HL-60/S4 treated with phorbol 12-myristate 13-acetate at 8.2 ng/mL for 4 days and 3 days (cell line): ENCODE measurements around the gene NIPSNAP3A.

Source experiments
- in situ Hi-C: fragments of 300-500 bp; cut with MboI; formaldehyde crosslinking; loops from 2 replicates; pipeline ENCODE4 v1.15.0; 2022; ENCODE audit warnings: low sequenced_read_pairs

Gene NIPSNAP3A

DNA sequence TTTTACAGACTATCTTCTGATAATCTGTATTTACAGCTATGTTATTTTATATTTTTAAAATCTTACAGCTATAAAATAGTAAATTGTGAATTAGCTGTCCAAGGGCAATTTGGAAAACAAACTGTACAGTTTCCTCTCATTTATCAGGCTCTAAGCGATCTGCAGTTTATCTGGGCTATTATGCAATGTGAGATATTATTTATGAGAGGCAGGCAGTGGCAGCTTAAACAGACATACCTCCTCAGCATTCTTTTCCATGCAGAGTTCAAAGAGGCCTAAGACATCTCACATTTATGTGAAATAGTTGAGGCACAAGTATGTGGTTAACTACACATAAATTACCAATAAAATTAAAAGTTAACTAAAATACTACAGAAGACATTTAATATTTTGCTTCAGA is 26.6 kb downstream of the NIPSNAP3A start:
- in situ Hi-C loops = no loop called here

DNA sequence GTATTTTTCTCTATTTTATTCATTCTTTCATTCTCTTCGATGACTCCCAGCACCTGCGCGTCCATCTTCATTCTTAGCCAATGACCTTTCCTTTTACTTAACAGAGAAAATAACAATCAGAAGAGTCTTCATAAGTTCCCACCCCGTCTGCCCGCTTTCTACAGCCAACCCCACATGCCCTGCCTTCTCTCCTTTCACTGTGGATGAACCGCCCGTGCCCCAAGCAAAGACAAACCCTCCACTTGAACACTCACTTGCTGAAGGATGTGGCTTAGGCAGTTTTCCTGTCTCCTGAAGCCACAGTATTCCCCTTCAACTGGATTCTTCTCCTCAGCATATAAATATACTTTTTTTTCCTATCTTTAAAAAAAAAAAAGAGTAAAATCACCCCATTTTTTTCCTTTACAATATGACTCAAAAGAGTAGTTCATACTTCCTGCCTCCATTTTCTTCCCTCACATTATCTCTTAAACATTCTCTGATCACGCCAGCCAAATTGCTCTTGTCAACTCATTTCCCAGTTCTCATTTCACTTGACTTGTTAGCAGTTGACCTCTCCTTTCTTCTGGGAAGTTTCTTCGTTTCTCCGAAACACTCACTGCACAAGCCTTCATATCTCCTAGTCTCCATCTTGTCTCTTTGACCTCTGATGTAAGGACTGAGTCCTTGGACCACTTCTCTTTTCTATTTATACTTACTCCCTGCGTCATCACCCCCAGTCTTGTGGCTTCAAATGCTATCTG is 27.5 kb downstream of the NIPSNAP3A start:
- in situ Hi-C loops = loop anchor here (25.0 kb wide), 1 partner anchor 637 kb away; no protein-coding TSS in a partner anchor

DNA sequence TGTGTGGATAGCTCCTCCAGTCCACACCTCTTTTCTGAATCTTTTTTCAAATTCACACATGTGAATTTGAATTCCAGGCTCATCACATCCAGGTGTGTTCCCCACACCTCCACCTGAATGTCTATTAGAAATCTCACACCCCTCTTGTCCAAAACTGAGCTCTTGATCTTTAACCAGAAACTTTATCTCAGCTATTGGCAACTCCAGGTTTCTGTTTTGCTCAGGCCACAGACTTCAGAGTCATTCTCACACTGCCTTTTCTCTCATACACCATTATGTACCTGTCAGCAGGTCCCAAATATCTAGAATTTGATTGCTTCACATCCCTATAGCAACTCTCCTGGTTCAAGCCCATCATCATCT is 28.1 kb downstream of the NIPSNAP3A start:
- in situ Hi-C loops = loop anchor here (25.0 kb wide), 1 partner anchor 637 kb away; no protein-coding TSS in a partner anchor

DNA sequence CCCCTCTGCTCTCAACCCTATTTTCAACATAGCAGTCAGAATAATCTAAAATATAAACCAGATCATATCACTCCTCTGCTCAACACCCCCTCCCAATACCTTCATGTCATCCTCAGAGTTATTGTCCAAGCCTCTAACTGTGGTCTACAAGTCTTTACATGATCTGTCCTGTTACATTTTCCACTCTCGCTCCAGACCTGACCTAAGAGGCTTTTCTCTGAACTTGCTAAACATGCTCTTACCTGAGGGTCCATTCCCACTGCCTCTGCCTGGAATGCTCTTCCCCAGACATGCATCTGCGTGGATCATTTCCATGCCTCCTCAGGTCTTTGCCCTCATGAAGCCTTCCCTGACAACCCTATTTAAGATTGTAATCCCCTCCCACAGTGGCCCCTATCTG is 28.5 kb downstream of the NIPSNAP3A start:
- in situ Hi-C loops = loop anchor here (25.0 kb wide), 1 partner anchor 636 kb away; no protein-coding TSS in a partner anchor

DNA sequence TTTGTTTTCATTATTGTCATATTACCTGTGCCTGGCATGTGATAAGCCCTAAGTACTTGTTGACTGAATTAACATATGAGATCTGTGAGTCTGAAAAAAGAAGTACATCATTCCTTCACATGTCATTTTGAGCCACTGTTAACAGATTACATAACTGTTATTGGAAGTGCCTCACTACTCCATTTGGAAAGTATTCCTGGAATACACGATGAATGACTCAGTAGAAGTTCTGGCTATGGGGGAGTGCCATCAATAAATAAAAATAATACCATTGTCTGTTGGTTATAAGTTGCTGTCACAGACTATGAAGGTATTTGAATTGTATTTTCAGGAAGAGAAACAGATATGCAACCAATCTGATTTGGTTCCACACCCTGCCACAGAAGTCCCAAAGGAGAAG is 29.3 kb downstream of the NIPSNAP3A start:
- in situ Hi-C loops = loop anchor here (25.0 kb wide), 1 partner anchor 636 kb away; no protein-coding TSS in a partner anchor

DNA sequence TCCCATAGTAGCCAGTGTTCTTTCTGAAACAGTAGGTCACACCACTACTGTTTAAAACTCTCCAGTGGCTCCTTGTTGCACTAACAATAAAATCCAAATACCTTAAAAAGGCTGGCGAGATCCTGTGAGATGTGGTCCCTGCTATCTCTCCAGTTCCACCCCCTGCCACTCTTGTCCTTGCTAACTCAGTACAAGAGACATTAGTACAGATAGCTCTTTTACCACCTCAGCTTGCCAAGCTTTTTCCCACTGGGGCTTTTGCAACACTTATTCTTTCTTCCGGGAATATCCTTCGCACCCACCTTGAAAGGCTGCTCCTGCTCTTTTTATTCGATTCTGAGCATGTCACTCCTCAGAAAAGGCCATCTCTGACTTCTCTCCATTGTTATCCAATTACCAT is 31.3 kb downstream of the NIPSNAP3A start:
- in situ Hi-C loops = loop anchor here (25.0 kb wide), 1 partner anchor 633 kb away; no protein-coding TSS in a partner anchor

DNA sequence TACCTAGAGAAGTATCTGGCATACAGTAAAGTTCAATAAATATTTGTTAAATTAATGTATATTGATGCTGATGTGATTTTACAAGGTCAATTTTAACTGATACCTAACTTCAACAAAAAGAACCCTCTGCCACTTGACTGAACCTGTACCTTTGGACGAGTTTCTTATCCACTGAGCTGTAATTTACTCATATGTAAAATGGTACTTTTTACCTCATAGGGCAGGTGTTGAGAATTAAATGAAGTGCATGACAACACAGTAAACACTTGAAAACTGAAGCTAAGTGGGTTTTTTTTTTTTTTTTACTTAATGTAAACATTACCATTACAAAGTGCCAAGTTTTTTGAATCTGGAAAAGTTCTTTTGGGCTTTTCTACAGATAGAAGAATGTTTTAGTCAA is 31.9 kb downstream of the NIPSNAP3A start:
- in situ Hi-C loops = loop anchor here (25.0 kb wide), 1 partner anchor 633 kb away; no protein-coding TSS in a partner anchor

DNA sequence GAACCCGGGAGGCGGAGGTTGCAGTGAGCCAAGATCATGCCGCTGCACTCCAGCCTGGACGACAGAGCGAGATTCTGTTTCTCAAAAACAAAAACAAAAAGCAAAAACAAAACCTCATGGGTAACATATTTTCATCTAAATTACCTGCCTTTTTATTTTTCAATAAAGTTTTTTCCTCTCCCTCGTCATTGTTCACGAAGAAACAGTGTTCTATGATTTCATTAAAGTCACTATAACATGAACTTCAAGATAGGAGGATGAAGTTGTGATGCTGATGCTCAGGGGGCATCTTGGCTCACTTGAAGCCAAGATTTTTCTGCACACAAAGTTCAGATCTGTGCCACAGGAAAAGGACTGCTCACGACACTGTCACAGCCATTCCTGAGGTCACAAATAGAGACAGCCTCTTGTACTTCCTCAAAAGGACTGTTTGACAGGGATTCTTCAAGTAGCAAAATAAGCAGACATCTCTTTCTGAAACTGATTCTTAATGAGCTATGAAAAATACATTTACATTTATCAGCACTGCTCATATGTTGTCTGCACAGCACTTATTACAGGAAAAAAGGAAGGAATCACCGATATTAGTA is 32.6 kb downstream of the NIPSNAP3A start:
- in situ Hi-C loops = loop anchor here (25.0 kb wide), 1 partner anchor 632 kb away; no protein-coding TSS in a partner anchor

DNA sequence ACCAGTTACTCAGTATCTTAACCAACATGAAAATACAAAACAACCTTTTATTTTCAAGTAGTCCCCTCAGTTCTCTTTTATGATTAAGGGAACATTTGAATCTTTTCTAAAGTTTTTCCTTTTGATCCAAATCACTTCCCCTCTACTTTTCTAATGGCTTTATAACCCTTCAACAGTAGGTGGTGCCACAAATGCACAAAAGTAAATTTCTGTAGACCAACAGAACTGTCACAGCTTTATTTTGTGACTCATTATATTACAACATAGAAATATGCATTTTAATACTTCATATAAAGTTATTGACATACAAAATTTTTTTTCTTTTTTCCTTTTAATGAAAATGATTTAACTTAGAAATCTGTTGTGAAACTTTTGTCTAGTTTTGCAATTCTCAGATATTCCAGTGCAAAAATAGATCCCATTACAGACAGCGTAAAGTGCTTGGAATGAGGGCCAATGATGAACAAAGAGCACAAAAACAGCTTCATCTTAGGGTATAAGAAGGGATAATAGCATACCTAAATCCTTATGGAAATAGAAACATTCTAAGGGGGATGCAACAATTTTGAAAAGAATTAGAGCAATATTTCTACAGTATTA is 33.4 kb downstream of the NIPSNAP3A start:
- in situ Hi-C loops = loop anchor here (25.0 kb wide), 1 partner anchor 631 kb away; no protein-coding TSS in a partner anchor

DNA sequence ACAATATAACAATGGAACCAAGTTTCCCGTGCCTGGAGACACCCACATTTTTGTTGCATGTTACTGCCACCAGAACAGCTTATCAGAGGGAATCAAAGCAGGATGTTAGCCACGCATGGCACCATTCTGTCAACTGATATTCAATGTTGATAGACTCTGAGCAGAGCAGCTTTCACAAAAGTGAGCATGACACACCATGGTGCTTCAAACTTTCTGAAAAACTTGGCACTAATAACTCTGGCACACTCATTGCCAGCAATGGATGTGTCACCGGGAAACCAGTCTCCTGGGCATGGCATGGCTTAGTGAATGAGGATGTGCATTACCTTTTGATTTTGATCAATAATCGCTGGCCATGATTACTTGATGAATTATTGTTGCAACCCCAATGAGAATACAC is 36.1 kb downstream of the NIPSNAP3A start:
- in situ Hi-C loops = loop anchor here (25.0 kb wide), 1 partner anchor 629 kb away; no protein-coding TSS in a partner anchor

DNA sequence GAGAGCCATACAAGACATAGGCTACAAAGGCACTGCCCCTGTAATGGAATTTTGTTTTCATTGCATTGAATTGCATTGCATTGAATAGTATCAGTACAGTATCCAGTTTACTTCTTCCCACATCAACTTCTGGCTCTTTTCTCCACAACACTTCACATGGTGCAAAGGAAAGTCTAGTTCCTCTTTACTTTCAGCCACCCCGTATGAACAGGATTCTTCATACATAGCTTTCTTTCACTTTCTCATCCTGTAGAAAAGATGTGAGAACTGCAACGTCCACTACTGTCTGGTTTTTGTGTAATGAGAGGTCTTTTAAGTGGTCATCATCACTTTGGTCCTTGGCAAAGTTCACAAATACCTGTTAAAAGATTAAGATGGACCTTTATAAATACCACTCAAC is 36.6 kb downstream of the NIPSNAP3A start:
- in situ Hi-C loops = loop anchor here (25.0 kb wide), 1 partner anchor 628 kb away; no protein-coding TSS in a partner anchor

DNA sequence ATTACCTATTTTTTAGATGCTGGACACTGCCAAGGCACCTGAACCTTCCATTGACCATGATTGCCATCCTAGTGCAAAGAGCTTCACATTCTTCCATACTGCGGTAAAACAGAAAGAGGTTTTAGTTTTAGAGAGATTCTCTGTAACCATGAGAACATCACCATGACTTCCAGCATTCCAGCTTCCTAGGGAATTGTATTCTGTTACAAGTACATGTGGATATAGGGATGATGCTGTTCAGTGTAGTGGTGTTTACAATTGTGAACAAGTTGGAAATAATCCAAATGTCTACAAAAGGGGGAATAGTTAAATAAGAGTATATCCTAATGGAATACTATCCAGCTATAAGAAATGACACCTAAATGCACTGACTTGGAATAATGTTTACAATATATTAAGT is 38.8 kb downstream of the NIPSNAP3A start:
- in situ Hi-C loops = loop anchor here (25.0 kb wide), 1 partner anchor 626 kb away; no protein-coding TSS in a partner anchor

DNA sequence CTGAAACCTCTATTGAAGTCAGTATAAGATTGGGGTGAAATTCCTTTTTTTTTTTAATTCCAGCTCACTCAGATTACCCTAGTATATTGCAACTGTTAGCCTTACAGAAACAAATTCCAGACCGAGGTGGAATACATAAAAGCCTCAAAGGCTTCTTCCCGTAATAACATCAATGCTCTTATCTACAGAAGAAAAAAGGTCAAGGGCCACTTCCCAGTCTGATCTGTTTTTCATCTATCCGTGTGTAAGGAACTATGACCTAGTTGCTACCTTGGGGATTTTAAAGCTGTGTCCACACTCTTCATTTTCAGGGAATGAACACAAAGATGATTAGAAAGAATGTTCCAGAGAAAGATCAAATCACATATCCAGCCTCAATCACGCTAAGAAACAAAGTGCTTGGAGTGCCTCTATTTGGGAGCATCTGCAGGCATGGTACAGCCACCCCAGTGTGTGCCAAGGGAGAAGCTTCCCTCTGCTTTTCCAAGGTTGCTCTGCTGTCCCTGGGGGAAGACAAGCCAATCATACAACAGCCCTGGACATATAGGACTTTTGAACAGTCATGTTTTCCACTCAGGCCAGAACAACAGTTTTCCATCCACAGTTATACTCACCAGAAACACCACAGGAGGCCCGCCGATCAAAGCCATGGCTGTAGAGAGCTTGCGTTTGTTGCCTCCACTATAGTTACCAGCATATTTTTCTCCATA is 40.0 kb downstream of the NIPSNAP3A start:
- in situ Hi-C loops = loop anchor here (25.0 kb wide), 1 partner anchor 625 kb away; no protein-coding TSS in a partner anchor

DNA sequence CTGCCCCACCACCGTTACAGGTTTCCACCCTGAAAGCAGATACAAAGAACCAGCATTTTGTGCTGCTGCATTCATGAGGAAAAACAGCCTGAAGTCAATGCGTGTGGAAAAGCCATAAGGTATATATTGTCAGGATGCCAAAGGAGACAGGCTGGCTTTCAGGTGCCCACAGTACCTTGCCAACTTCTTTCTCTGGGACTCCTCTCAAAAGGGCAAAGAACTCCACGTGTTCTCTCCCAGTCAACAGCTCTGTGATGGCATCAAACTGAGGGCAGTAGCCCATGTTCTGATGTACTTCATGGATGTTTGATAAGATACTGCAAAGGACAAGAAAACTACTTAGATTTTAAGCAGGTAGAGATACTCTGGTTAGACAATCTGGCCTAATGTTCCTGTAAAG is 40.8 kb downstream of the NIPSNAP3A start:
- in situ Hi-C loops = loop anchor here (25.0 kb wide), 1 partner anchor 624 kb away; no protein-coding TSS in a partner anchor

DNA sequence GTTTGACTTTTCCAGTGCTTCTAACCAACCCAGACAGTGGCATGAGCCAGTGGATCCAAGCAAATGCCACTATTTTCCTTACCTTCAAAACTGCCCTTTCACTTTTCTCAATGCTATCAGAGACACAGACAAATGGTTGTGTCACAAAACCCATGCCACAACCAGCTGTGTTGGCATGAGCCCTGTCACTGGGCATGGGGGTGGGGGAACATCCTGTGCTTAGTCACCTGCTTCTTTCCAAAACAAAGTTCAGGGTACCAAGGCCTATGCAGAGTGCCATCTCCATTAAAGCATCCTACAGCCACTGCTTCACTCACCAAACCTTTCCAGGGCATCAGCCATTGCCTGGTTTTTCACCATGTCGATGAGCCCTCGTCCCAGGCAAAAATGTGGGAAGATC is 46.6 kb downstream of the NIPSNAP3A start:
- in situ Hi-C loops = loop anchor here (25.0 kb wide), 1 partner anchor 618 kb away; no protein-coding TSS in a partner anchor

DNA sequence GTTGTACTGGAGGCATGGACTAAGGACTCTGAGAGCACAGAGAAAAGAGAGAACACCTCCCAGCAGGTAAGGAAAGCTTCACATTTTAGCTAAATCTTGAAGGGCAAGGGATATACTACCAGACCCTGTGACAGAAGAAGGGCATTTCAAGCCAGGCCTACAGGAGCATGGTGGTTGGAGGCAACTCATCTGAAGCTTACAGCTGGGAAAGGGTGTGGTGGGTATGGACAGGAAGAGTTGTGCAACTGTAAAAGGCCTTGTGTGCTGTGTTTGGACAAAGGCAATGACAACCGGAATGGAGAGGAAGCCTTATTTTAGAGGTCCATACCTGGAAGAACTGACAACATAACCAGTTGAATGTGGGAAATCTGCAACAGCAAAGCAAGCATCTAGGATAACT is 47.6 kb downstream of the NIPSNAP3A start:
- in situ Hi-C loops = loop anchor here (25.0 kb wide), 1 partner anchor 617 kb away; no protein-coding TSS in a partner anchor

DNA sequence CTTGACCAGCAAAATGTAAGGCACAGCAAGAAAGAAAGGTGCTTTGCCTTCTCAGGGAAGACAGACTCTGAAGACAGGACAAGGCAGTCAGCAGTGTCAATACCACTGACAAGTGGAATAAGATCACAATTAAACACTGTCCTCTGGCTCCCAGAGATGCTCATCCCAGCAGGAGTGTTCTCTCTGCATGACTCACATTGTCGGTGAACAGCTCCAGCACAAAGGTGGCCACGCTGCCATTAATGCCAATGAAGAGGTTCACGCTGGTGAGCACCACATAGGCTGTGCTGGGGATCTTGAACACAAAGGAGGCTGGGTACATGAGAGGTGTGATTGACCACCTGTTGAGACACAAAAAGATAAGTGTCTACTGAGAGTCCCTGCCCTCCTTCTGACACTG is 48.4 kb downstream of the NIPSNAP3A start:
- in situ Hi-C loops = loop anchor here (25.0 kb wide), 1 partner anchor 616 kb away; no protein-coding TSS in a partner anchor

DNA sequence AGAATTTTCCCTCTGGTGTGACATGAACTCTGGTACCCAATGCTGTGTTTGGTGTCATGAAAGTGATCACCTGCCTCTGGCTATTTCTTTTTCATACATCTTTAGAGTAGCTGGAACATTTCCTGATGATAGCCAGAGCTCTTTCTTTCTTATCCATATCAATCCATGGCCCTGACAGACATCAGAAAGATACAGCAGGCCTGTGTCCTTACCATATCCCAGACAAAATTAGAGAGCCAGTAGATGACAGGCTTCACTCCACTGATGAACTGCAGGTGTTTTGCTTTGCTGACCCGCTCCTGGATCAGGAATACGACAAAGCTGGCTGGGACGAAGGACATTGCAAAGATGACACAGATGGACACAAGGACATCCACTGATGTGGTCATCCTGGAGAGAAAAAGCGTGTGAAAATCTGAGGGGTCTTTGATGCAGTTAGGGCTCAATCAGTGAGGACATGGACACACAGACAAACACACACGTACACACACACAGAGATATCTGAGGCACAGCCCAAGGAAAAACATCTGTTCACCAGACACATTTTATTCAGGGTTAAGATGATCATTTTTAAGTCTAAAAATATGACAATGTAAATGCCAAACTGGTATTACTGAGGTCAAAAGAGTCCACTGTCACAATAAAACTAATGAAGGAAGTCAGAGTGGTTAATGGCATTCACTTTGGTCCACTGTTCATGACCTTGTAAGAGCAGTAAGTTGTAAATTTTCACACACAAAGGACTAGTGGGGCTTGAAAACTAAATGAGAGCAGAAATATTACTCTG is 50.9 kb downstream of the NIPSNAP3A start:
- in situ Hi-C loops = loop anchor here (25.0 kb wide), 1 partner anchor 614 kb away; no protein-coding TSS in a partner anchor

DNA sequence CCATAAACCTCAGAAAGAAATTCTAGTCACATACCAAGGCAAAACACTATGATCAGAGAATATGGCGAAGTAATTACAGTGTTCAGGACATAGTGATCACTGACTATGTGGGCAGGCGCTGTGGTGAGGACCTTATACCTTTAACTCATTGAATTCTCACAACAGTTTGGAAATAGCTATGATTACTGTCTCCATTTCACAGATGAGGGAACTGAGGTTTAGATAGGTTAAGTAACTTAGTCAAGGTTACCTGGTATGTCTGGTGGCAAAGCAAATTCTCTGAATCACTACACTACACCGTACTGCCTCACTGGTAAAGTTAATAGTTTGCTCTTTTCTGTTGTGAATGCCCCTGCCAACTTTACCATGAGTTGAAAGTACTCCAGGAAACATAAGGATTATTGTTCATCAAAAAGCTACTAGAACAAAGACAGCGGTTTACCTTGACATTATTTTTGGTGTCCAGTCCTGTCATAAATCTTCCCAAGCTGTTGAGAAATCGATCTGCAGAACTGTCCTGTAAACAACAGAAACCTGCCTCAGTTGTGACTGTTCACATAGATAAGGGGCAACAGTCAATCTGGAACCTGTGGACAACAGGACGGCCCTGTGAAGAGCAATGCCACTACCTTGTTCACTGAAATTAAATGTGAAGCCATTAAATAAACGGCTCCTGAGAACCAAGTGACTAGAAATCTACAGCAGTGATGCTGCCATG is 52.7 kb downstream of the NIPSNAP3A start:
- in situ Hi-C loops = no loop called here
